HEK293 (cell line): ENCODE data around the gene LIN54.

Experiments
- KLF16 ChIP-seq: fragments of 450-650 bp; formaldehyde crosslinking; IDR thresholded peaks from 2 replicates; pipeline ENCODE4 v1.5.1; 2017; ENCODE audit warnings: missing biosample characterization, missing genetic modification characterization
- MZF1 ChIP-seq: fragments of 450-650 bp; formaldehyde crosslinking; IDR thresholded peaks from 2 replicates; pipeline ENCODE4 v1.5.1; 2017; ENCODE audit warnings: missing biosample characterization, missing genetic modification characterization, borderline replicate concordance
- ZFP3 ChIP-seq: fragments of 450-650 bp; formaldehyde crosslinking; IDR thresholded peaks from 2 replicates; pipeline ENCODE4 v1.5.1; 2016; ENCODE audit warnings: low read depth, missing biosample characterization, missing genetic modification characterization
- ZFP41 ChIP-seq: fragments of 450-650 bp; formaldehyde crosslinking; IDR thresholded peaks from 2 replicates; pipeline ENCODE4 v1.5.1; 2016; ENCODE audit warnings: missing biosample characterization, missing genetic modification characterization, borderline replicate concordance
- ZNF10 ChIP-seq: fragments of 450-650 bp; formaldehyde crosslinking; IDR thresholded peaks from 2 replicates; pipeline ENCODE4 v1.5.1; 2017; ENCODE audit warnings: missing biosample characterization, missing genetic modification characterization
- ZNF311 ChIP-seq: fragments of 450-650 bp; formaldehyde crosslinking; IDR thresholded peaks from 2 replicates; pipeline ENCODE4 v1.5.1; 2017; ENCODE audit warnings: missing biosample characterization, missing genetic modification characterization, borderline replicate concordance
- ZNF416 ChIP-seq: fragments of 450-650 bp; formaldehyde crosslinking; IDR thresholded peaks from 2 replicates; pipeline ENCODE4 v1.5.1; 2016; ENCODE audit warnings: missing biosample characterization, missing genetic modification characterization
- ZNF501 ChIP-seq: fragments of 450-650 bp; formaldehyde crosslinking; IDR thresholded peaks from 2 replicates; pipeline ENCODE4 v1.5.1; 2016; ENCODE audit warnings: missing biosample characterization, missing genetic modification characterization
- ZNF777 ChIP-seq: fragments of 450-650 bp; formaldehyde crosslinking; IDR thresholded peaks from 2 replicates; pipeline ENCODE4 v1.5.1; 2017; ENCODE audit warnings: missing biosample characterization, missing genetic modification characterization, borderline replicate concordance
- TF ChIP-seq, protein P1 (sequence below): fragments of 450-650 bp; formaldehyde crosslinking; IDR thresholded peaks from 2 replicates; pipeline ENCODE4 v1.5.1; 2016; ENCODE audit warnings: missing biosample characterization, missing genetic modification characterization
- TF ChIP-seq, protein P2 (sequence below): fragments of 450-650 bp; formaldehyde crosslinking; optimal IDR thresholded peaks from 2 replicates; pipeline ENCODE3; 2016; ENCODE audit warnings: missing biosample characterization, mild to moderate bottlenecking, missing genetic modification characterization
- TF ChIP-seq, protein P3 (sequence below): fragments of 450-650 bp; formaldehyde crosslinking; IDR thresholded peaks from 2 replicates; pipeline ENCODE4 v1.5.1; 2016; ENCODE audit warnings: missing biosample characterization, missing genetic modification characterization
- TF ChIP-seq, protein P4 (sequence below): fragments of 450-650 bp; IDR thresholded peaks from 2 replicates; pipeline ENCODE4 v1.5.1; 2018; ENCODE audit warnings: missing biosample characterization, mild to moderate bottlenecking, missing genetic modification characterization

DNA sequence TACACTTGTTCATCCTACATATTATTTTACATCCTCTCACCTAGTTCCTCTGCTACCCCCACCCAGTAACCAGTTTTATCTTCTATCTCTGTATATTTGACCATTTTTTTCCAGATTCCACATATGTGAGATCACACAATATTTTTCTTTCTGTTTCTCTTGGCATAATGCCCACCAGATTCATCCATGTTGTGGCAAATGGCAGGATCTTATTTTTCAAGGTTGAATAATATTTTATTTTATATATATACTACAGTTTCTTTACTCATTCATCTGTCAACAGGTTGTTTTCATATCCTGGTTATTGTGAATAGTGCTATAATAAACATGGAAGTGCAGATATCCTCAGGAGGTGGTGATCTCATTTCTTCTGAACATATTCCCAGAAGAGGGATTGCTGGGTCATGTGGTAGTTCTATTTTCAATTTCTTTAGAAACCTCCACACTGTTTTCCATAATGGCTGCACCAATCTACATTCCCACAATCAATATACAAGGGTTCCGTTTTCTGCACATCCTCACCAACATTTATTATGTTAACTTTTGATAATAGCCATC, 61.9 kb downstream of the LIN54 start:
- TF ChIP-seq, protein P1, sequence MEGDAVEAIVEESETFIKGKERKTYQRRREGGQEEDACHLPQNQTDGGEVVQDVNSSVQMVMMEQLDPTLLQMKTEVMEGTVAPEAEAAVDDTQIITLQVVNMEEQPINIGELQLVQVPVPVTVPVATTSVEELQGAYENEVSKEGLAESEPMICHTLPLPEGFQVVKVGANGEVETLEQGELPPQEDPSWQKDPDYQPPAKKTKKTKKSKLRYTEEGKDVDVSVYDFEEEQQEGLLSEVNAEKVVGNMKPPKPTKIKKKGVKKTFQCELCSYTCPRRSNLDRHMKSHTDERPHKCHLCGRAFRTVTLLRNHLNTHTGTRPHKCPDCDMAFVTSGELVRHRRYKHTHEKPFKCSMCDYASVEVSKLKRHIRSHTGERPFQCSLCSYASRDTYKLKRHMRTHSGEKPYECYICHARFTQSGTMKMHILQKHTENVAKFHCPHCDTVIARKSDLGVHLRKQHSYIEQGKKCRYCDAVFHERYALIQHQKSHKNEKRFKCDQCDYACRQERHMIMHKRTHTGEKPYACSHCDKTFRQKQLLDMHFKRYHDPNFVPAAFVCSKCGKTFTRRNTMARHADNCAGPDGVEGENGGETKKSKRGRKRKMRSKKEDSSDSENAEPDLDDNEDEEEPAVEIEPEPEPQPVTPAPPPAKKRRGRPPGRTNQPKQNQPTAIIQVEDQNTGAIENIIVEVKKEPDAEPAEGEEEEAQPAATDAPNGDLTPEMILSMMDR (tag by site-specific recombination) = no peak
- TF ChIP-seq ZNF416 (tag by site-specific recombination) = no peak
- no peak for TF ChIP-seq ZNF10 (tag by site-specific recombination)
- TF ChIP-seq KLF16 (tag by site-specific recombination) = no peak
- TF ChIP-seq, protein P2, sequence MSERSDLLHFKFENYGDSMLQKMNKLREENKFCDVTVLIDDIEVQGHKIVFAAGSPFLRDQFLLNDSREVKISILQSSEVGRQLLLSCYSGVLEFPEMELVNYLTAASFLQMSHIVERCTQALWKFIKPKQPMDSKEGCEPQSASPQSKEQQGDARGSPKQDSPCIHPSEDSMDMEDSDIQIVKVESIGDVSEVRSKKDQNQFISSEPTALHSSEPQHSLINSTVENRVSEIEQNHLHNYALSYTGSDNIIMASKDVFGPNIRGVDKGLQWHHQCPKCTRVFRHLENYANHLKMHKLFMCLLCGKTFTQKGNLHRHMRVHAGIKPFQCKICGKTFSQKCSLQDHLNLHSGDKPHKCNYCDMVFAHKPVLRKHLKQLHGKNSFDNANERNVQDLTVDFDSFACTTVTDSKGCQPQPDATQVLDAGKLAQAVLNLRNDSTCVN (tag by site-specific recombination) = no peak
- no peak for TF ChIP-seq ZNF311 (tag by site-specific recombination)
- no peak for TF ChIP-seq ZFP41 (tag by site-specific recombination)
- TF ChIP-seq, protein P3, sequence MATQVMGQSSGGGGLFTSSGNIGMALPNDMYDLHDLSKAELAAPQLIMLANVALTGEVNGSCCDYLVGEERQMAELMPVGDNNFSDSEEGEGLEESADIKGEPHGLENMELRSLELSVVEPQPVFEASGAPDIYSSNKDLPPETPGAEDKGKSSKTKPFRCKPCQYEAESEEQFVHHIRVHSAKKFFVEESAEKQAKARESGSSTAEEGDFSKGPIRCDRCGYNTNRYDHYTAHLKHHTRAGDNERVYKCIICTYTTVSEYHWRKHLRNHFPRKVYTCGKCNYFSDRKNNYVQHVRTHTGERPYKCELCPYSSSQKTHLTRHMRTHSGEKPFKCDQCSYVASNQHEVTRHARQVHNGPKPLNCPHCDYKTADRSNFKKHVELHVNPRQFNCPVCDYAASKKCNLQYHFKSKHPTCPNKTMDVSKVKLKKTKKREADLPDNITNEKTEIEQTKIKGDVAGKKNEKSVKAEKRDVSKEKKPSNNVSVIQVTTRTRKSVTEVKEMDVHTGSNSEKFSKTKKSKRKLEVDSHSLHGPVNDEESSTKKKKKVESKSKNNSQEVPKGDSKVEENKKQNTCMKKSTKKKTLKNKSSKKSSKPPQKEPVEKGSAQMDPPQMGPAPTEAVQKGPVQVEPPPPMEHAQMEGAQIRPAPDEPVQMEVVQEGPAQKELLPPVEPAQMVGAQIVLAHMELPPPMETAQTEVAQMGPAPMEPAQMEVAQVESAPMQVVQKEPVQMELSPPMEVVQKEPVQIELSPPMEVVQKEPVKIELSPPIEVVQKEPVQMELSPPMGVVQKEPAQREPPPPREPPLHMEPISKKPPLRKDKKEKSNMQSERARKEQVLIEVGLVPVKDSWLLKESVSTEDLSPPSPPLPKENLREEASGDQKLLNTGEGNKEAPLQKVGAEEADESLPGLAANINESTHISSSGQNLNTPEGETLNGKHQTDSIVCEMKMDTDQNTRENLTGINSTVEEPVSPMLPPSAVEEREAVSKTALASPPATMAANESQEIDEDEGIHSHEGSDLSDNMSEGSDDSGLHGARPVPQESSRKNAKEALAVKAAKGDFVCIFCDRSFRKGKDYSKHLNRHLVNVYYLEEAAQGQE = no peak
- no peak for TF ChIP-seq ZFP3 (tag by site-specific recombination)
- TF ChIP-seq, protein P4, sequence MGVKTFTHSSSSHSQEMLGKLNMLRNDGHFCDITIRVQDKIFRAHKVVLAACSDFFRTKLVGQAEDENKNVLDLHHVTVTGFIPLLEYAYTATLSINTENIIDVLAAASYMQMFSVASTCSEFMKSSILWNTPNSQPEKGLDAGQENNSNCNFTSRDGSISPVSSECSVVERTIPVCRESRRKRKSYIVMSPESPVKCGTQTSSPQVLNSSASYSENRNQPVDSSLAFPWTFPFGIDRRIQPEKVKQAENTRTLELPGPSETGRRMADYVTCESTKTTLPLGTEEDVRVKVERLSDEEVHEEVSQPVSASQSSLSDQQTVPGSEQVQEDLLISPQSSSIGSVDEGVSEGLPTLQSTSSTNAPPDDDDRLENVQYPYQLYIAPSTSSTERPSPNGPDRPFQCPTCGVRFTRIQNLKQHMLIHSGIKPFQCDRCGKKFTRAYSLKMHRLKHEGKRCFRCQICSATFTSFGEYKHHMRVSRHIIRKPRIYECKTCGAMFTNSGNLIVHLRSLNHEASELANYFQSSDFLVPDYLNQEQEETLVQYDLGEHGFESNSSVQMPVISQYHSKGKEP (tag by site-specific recombination) = no peak
- TF ChIP-seq ZNF777 (tag by site-specific recombination) = no peak
- no peak for TF ChIP-seq ZNF501
- TF ChIP-seq MZF1 = no peak
